IMR-90 (cell line): ENCODE measurements around the gene PLN. TPM values are rescaled to one million over a fixed set of nuclear protein-coding genes. Genes with fewer than 3 reads are reported as not detected.

ENCODE experiments used
- ATAC-seq: fragments of 200-7000 bp; cut with Tn5 transposase; 2 replicates; pipeline ENCODE4 v1.9.1; 2020; ENCODE audit warnings: low read depth, mild to moderate bottlenecking, moderate library complexity
- BruUV-seq: library from RNA; stranded (reverse); fragments of 400-500 nt; replicated peaks from 2 replicates; lab custom pipeline; 2021; lab: Mats Ljungman, UMichigan
- CTCF ChIA-PET: fragments of 300-600 bp; formaldehyde crosslinking; extraction: SDS; loops from one replicate; lab custom pipeline; 2021; ENCODE audit warnings: antibody characterized with exemption; lab: Yijun Ruan, JAX
- POLR2A ChIA-PET: fragments of 300-600 bp; sonication (Branson Sonifier 250); formaldehyde crosslinking; loops from one replicate; lab custom pipeline; 2022; ENCODE audit warnings: antibody characterized with exemption; ENCODE audit not compliant: unreplicated experiment; lab: Charles Lee
- DNase-seq: peaks from one replicate; pipeline ENCODE4 v3.0.0; 2013
- H2AFZ ChIP-seq: replicated peaks from 2 replicates; pipeline ENCODE3; 2013; ENCODE audit warnings: low read length, mild to moderate bottlenecking; ENCODE audit not compliant: poor library complexity
- H2AK5ac ChIP-seq: 2 replicates; pipeline ENCODE4 v1.6.1; 2013; ENCODE audit warnings: low read depth, low read length, inconsistent platforms
- H2AK9ac ChIP-seq: replicated peaks from 2 replicates; pipeline ENCODE3; 2013; ENCODE audit warnings: mild to moderate bottlenecking, low read depth, low read length, moderate library complexity; ENCODE audit not compliant: poor library complexity
- H2BK120ac ChIP-seq: 2 replicates; pipeline ENCODE4 v1.6.1; 2013; ENCODE audit warnings: low read depth, low read length, inconsistent platforms
- H2BK15ac ChIP-seq: 3 replicates; pipeline ENCODE4 v1.6.1; 2013; ENCODE audit warnings: low read depth, low read length, inconsistent platforms
- H2BK20ac ChIP-seq: 2 replicates; pipeline ENCODE4 v1.6.1; 2013; ENCODE audit warnings: low read depth, mild to moderate bottlenecking, inconsistent platforms, low read length, moderate library complexity
- H2BK5ac ChIP-seq: 2 replicates; pipeline ENCODE4 v1.6.1; 2013; ENCODE audit warnings: mild to moderate bottlenecking, low read depth, low read length, inconsistent platforms; ENCODE audit not compliant: poor library complexity, severe bottlenecking
- H3K14ac ChIP-seq: replicated peaks from 2 replicates; pipeline ENCODE4 v1.6.1; 2013; ENCODE audit warnings: low read depth, low read length, inconsistent platforms
- H3K18ac ChIP-seq: 2 replicates; pipeline ENCODE4 v1.6.1; 2013; ENCODE audit warnings: low read depth, low read length, control low read depth
- H3K23ac ChIP-seq: 2 replicates; pipeline ENCODE4 v1.6.1; 2013; ENCODE audit warnings: low read depth, low read length, inconsistent platforms
- H3K27ac ChIP-seq: 2 replicates; pipeline ENCODE4 v1.5.1; 2013; ENCODE audit warnings: mild to moderate bottlenecking, control low read depth, low read length; ENCODE audit not compliant: insufficient read depth
- H3K27me3 ChIP-seq: 2 replicates; pipeline ENCODE4 v1.6.1; 2013; ENCODE audit warnings: low read length; ENCODE audit not compliant: control insufficient read depth, insufficient read depth
- H3K36me3 ChIP-seq: 2 replicates; pipeline ENCODE4 v1.6.1; 2013; ENCODE audit warnings: low read length, mixed read lengths; ENCODE audit not compliant: control insufficient read depth, insufficient read depth
- H3K4ac ChIP-seq: 2 replicates; pipeline ENCODE4 v1.6.1; 2013; ENCODE audit warnings: low read depth, low read length, inconsistent platforms
- H3K4me1 ChIP-seq: 2 replicates; pipeline ENCODE4 v1.6.1; 2013; ENCODE audit warnings: low read length, mixed read lengths; ENCODE audit not compliant: control insufficient read depth, insufficient read depth
- H3K4me2 ChIP-seq: 2 replicates; pipeline ENCODE4 v1.6.1; 2013; ENCODE audit warnings: low read depth, mild to moderate bottlenecking, control low read depth, low read length, moderate library complexity
- H3K4me3 ChIP-seq: 2 replicates; pipeline ENCODE4 v1.5.1; 2013; ENCODE audit warnings: low read depth, mild to moderate bottlenecking, control low read depth, low read length, moderate library complexity; ENCODE audit not compliant: insufficient read depth
- H3K56ac ChIP-seq: 2 replicates; pipeline ENCODE4 v1.6.1; 2013; ENCODE audit warnings: low read length, inconsistent platforms; ENCODE audit not compliant: insufficient read depth; ENCODE audit errors: extremely low read depth
- H3K79me1 ChIP-seq, 2 experiments: 2 replicates each; pipeline ENCODE4 v1.6.1; 2013; ENCODE audit warnings: low read length in 2 of 2, inconsistent platforms in 1 of 2, low read depth in 1 of 2
- H3K9ac ChIP-seq: 2 replicates; pipeline ENCODE4 v1.6.1; 2013; ENCODE audit warnings: low read depth, low read length, control low read depth
- H3K9me1 ChIP-seq: 2 replicates; pipeline ENCODE4 v1.6.1; 2013; ENCODE audit warnings: low read length, inconsistent platforms; ENCODE audit not compliant: insufficient read depth
- H3K9me3 ChIP-seq: 2 replicates; pipeline ENCODE4 v1.6.1; 2013; ENCODE audit warnings: low read length; ENCODE audit not compliant: control insufficient read depth, insufficient read depth
- H4K20me1 ChIP-seq: 2 replicates; pipeline ENCODE4 v1.6.1; 2013; ENCODE audit warnings: low read length, inconsistent platforms; ENCODE audit not compliant: insufficient read depth
- H4K5ac ChIP-seq: 2 replicates; pipeline ENCODE4 v1.6.1; 2013; ENCODE audit warnings: mild to moderate bottlenecking, low read depth, low read length, control low read depth
- H4K8ac ChIP-seq, 2 experiments: 2 replicates each; pipeline ENCODE4 v1.6.1; 2013; ENCODE audit warnings: low read depth in 2 of 2, low read length in 2 of 2, control low read depth in 1 of 2, inconsistent platforms in 1 of 2
- H4K91ac ChIP-seq: 2 replicates; pipeline ENCODE4 v1.6.1; 2013; ENCODE audit warnings: low read depth, low read length, inconsistent platforms; ENCODE audit not compliant: insufficient read depth
- BHLHE40 ChIP-seq: fragments of 150-350 bp; IDR thresholded peaks from 2 replicates; pipeline ENCODE4 v1.6.1; 2016; ENCODE audit warnings: mild to moderate bottlenecking, low read depth, low read length
- CTCF ChIP-seq: conservative IDR thresholded peaks from 2 replicates; pipeline ENCODE4 v1.5.1; 2012; ENCODE audit warnings: mild to moderate bottlenecking, low read depth, low read length, improper control_type of control experiment
- MXI1 ChIP-seq: IDR thresholded peaks from 2 replicates; pipeline ENCODE4 v1.6.1; 2012; ENCODE audit warnings: low read depth, mild to moderate bottlenecking, low read length, moderate library complexity, borderline replicate concordance
- NFE2L2 ChIP-seq: fragments of 150-350 bp; IDR thresholded peaks from 2 replicates; pipeline ENCODE4 v1.6.1; 2016; ENCODE audit warnings: low read depth, mild to moderate bottlenecking, low read length
- POLR2A ChIP-seq: IDR thresholded peaks from 2 replicates; pipeline ENCODE4 v1.6.1; 2012; ENCODE audit warnings: mild to moderate bottlenecking, low read depth, low read length
- RCOR1 ChIP-seq: IDR thresholded peaks from 2 replicates; pipeline ENCODE4 v1.6.1; 2012; ENCODE audit warnings: mild to moderate bottlenecking, low read length, improper control_type of control experiment; ENCODE audit not compliant: insufficient replicate concordance
- RFX5 ChIP-seq: IDR thresholded peaks from 2 replicates; pipeline ENCODE4 v1.8.0; 2012; ENCODE audit warnings: low read depth, mild to moderate bottlenecking, low read length, moderate library complexity
- SMC3 ChIP-seq: fragments of 150-350 bp; IDR thresholded peaks from 2 replicates; pipeline ENCODE4 v1.6.1; 2016; ENCODE audit warnings: low read depth, mild to moderate bottlenecking, antibody characterized with exemption, low read length, moderate library complexity
- WGBS, 2 experiments: methylation state at CpG; one replicate each; pipeline versions ENCODE4 v1.1.5 to v1.1.7; 2013; ENCODE audit warnings: missing lambda C conversion rate in 2 of 2; ENCODE audit not compliant: insufficient read length in 1 of 2; ENCODE audit errors: extremely low coverage in 2 of 2; 5-methylcytosine and 5-hydroxymethylcytosine counted together
- dilution Hi-C: fragments of 300-500 bp; cut with HindIII; formaldehyde crosslinking; loops from one replicate; pipeline ENCODE4 v1.14.3; 2018; ENCODE audit warnings: low sequenced_read_pairs; ENCODE audit not compliant: unreplicated experiment
- in situ Hi-C: fragments of 300-500 bp; cut with MboI; formaldehyde crosslinking; loops from 3 replicates; pipeline ENCODE4 v1.14.3; 2019; ENCODE audit warnings: low sequenced_read_pairs, inconsistent platforms, mixed read lengths
- intact Hi-C: fragments of 100-400 bp; cut with micrococcal nuclease; formaldehyde crosslinking; loops from 2 replicates; pipeline ENCODE4 v1.10.0; 2022
- polyA plus RNA-seq, 3 experiments: library from polyadenylated mRNA; depleted of rRNA; stranded (reverse); fragments of >200 nt; gene quantifications; 2 replicates each; pipeline ENCODE4 v1.2.3, GENCODE V29; 2012; ENCODE audit warnings: low replicate concordance in 1 of 3
- total RNA-seq: library from RNA; depleted of rRNA; stranded (reverse); fragments of >200 nt; gene quantifications from 2 replicates; pipeline ENCODE4 v1.2.3, GENCODE V29; 2012
- TF ChIP-seq, protein P1 (sequence below): fragments of 150-350 bp; IDR thresholded peaks from 2 replicates; pipeline ENCODE4 v1.6.1; 2016; ENCODE audit warnings: low read depth, mild to moderate bottlenecking, low read length, moderate library complexity, borderline replicate concordance

PLN gene
- total and polyA plus RNA-seq, 2 of the 4 experiments (the other 2 are of a cell fraction): under 0.01 TPM; not detected in 1

DNA sequence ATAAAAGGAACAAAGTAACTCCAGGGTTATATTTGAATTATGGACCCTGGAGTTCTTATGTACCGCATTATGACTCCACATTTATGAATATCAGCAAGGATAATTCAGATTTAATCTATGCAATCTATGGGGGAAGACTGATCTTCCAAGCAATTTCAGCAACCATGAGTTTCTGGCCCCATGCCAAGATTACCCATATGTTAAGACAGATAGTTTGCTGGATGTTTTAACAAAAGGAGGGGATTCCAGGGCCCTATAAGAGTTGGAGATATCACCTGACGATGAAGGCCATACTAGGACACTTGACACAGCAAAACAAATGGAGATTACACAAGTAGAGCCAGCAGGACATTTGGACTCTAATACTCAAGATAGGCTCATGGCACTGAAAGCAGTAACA is 45.9 kb upstream of the PLN start:
- Histone ChIP-seq H3K4me3 (no peak overlapping the region), H3K9me3 (no peaks in the 10 kb centered on the region), H3K23ac (no peak overlapping the region), H3K79me1 (peaks cover 3 to 7% of the 10 kb centered on the region in 2 experiments; a peak in 1 of 4 replicates), H4K8ac (no peak overlapping the region), H3K4ac (no peak overlapping the region), H3K56ac (no peak overlapping the region), H3K27me3 (no peaks in the 10 kb centered on the region), H2AK9ac (no peak overlapping the region), H2BK5ac (no peak overlapping the region), H4K5ac (no peak overlapping the region), H3K36me3 (peaks cover 6% of the 10 kb centered on the region; the same call in 1 of the 2 replicates), H3K4me2 (no peak overlapping the region), H2BK20ac (no peak overlapping the region), H2BK15ac (no peak overlapping the region), H2BK120ac (no peak overlapping the region), H3K14ac (no peak overlapping the region), H3K9ac (no peak overlapping the region), H3K4me1 (peaks cover 3% of the 10 kb centered on the region; the same call in 1 of the 2 replicates), H3K9me1 (no peaks in the 10 kb centered on the region; the same call in 1 of the 2 replicates), H4K20me1 (no peaks in the 10 kb centered on the region), H3K27ac (no peak overlapping the region), H2AK5ac (no peak overlapping the region), H2AFZ (no peak overlapping the region), H4K91ac (no peak overlapping the region), H3K18ac (no peak overlapping the region)
- TF ChIP-seq BHLHE40 (no peak), POLR2A (no peak), NFE2L2 (no peak), SMC3 (no peak), RCOR1 (no peak), MXI1 (no peak), RFX5 (no peak), CTCF (no peak)
- TF ChIP-seq, protein P1, sequence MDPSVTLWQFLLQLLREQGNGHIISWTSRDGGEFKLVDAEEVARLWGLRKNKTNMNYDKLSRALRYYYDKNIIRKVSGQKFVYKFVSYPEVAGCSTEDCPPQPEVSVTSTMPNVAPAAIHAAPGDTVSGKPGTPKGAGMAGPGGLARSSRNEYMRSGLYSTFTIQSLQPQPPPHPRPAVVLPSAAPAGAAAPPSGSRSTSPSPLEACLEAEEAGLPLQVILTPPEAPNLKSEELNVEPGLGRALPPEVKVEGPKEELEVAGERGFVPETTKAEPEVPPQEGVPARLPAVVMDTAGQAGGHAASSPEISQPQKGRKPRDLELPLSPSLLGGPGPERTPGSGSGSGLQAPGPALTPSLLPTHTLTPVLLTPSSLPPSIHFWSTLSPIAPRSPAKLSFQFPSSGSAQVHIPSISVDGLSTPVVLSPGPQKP: no peak
- dilution Hi-C loops: no loop called here
- 60% methylated on average over 1 of the region's 2 CpGs; no CpG with 5 or more reads in 1 of the 2 experiments for WGBS, 2 experiments
- no peak for DNase-seq
- no TSS peak for BruUV-seq
- POLR2A ChIA-PET: no interaction called here
- CTCF ChIA-PET: interaction anchor here (0.7 to 1.0 kb wide), 2 partner anchors 15 to 188 kb away, joined by 3 read pairs; no protein-coding TSS in a partner anchor
- in situ Hi-C loops: loop anchor here (5.0 kb wide), 1 partner anchor 215 kb away; no protein-coding TSS in a partner anchor
- intact Hi-C loops: no loop called here
- ATAC-seq: no peak
